GM21360 (cell line): Measurements from ENCODE around the gene IRAK4.

Experiments
- ATAC-seq: cut with Tn5 transposase; IDR thresholded peaks from one replicate; pipeline ENCODE4 v1.9.1; 2021; ENCODE audit warnings: mild to moderate bottlenecking, moderate library complexity; ENCODE audit not compliant: unreplicated experiment

The IRAK4 gene

DNA sequence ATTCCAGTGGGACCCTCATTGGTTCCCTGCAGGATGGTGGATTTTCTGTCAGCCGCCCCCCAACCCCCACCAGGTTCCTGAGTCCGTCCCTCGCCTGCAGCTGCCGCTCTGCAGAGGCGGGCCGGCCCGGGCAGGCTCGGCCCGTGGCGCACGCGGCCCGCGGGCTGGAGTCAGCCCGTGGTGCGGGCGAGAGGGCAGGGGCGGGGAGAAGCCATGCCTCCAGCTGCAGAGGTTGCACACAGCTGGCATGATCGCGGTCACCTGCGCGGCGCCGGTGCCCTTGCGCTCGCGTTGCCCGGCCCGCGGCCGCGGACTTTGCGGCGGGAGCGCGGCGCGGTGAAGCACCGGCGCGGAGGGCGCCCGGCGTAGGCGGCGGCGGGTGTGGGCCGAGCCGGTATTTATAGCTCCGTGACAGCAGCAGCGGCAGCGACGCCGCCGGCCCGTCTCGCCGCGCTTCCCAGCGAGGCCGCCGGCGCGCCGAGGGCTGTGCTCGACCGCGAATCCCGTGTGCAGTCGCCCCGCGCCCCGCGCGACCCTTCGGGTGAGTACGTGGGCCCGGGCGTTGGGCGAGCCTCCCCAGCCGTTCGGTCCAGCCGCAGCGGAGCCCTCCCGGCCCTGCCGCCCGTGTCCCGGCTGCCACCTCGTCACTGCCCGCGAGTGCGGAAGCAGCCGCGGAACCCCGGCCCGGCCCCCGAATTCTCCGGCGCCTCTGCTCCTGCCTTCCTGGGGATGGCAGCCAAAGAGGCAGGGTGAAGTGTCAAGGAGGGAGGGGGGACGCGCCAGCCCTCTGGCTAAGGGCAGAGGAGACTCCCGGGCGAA is 77.1 kb downstream of the IRAK4 start, which contains the start of gene TMEM117:
Gene TMEM117 (plus strand): TSS at position 426 of the 819 bp plus-strand sequence.
- peak; percentile 73 for ATAC-seq

DNA sequence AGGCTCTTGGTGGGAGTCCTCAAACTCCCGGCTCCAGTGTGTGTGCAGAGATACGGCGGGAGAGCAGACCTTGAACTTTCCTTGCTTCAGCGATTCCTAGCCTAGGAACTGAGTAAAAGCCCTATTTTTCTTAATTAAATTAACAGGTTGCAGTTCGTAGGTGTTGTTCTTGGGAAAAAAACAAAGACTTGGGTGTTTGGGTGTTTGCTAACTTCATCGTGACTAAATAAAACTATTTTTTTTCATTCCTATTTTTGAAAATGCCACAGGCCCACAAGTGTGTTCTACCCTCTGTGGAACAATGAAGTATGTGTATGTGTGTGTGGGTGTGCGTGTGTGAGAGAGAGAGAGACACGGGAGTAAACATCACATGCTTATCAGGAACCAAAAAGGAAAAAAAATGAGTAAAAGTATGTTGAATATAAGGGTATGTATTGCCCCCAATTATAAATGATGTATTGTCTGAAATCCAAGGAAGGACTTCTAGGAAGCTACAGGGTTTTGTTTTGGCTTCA is 77.8 kb downstream of the IRAK4 start:
- ATAC-seq = peak; percentile 16
